Measurements from ENCODE around the gene PRSS36.
"Not testable (repeated sequence)": the region's sequence is repeated elsewhere in the genome, so short reads cannot be mapped to it uniquely, and the experiment has no call there.

The PRSS36 gene

DNA sequence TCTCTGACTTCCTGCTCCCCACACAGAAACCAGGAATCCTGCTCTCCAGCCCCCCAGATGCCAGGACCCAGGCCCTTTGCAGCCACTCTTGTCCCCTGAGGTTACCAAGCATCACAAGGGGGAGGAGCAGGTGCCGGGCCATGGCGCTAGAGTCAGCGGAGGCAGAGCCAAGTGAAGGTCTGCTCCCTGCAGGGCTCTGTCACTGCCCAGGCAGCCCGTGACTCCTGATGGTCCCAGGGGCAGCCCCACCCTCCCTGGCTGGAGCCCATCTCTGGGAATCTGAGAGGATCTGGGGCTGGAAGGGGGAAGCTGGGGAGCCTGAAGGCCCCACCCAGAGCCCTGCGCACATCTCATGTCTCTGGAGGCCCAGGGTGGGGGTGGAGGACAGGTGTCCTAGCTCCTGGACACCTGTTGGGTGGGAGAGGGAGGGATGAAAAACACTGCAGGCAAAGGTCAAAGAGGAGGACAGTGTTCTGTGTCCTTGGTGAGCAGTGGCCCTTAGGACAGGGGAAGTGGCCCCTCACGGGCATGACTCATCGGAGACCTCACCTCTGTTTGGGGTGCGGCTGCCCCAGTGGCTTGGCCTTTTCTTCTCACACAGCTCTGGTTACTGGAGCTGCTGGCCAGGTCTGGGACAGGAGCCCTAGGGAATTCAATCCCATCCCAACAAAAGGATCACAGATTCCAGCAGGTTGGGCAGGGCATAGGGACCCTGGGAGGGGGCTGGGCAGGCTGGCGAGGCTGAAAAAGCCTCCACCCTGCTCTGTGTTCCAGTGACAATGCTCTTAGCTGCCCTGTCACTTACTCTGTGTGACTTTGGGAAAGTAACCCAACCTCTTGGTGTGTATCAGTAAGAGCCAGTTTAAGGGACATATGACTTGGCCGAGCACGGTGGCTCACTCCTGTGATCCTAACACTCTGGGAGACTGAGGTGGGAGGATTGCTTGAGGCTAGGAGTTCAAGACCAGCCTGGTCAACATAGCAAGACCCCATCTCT lies at the start of gene PRSS36:
PRSS36 (minus strand) TSS at position 173 of the 997 bp plus-strand sequence; CDS start at position 142, 31 bp downstream.
- no peak for DNase-seq (ENCODE audit: extremely low spot score)
- CTCF ChIA-PET, result interaction anchor here (1.2 to 2.2 kb wide), 2 partner anchors 8 to 12 kb away, joined by 3 to 10 read pairs; no protein-coding TSS in a partner anchor
- POLR2A ChIA-PET, result interaction anchor here (1.4 kb wide), 1 partner anchor 30 kb away, joined by 7 read pairs; the partner anchor contains the start of gene FUS
- TF ChIP-seq, protein P1, sequence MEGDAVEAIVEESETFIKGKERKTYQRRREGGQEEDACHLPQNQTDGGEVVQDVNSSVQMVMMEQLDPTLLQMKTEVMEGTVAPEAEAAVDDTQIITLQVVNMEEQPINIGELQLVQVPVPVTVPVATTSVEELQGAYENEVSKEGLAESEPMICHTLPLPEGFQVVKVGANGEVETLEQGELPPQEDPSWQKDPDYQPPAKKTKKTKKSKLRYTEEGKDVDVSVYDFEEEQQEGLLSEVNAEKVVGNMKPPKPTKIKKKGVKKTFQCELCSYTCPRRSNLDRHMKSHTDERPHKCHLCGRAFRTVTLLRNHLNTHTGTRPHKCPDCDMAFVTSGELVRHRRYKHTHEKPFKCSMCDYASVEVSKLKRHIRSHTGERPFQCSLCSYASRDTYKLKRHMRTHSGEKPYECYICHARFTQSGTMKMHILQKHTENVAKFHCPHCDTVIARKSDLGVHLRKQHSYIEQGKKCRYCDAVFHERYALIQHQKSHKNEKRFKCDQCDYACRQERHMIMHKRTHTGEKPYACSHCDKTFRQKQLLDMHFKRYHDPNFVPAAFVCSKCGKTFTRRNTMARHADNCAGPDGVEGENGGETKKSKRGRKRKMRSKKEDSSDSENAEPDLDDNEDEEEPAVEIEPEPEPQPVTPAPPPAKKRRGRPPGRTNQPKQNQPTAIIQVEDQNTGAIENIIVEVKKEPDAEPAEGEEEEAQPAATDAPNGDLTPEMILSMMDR (IDR thresholded peaks at IDR 0.05; ENCODE audit: control extremely low read depth, extremely low read depth, low read depth, missing control alignments), result no peak

DNA sequence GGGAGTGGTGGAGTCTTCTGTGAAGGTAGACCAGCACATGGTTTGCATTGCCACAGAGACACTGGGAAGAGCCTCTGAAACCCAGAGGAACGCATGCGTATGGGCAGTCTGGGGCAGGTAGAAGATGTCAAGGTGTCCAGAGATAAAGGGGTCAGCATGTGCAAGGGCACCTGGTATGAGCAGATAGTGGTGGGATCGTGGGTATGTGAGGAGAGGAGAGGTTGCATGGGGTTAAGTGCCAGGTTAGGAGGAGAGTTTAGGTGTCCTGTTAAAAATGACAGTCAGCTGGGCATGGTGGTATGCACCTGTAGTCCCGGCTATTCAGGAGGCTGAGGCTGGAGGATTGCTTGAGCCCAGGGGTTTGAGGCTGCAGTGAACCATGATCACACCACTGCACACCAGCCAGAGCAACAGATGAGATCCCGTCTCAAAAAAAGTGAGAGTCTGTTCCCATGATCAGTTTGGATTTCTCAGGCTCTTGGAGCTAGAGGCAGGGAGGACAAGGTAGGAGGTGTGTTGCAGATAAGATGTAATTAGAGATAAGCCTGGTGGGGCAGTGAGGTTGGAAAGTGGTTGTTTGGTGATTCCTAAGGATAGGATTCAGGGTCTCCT lies 49.7 kb upstream of the PRSS36 start:
- TF ChIP-seq, protein P1 (IDR thresholded peaks at IDR 0.05; ENCODE audit: control extremely low read depth, extremely low read depth, low read depth, missing control alignments), result no peak
- no peak for DNase-seq (ENCODE audit: extremely low spot score)
- ChIA-PET CTCF (interaction anchor here (1.6 kb wide), 1 partner anchor 58 kb away, joined by 3 read pairs; no protein-coding TSS in a partner anchor), POLR2A (interaction anchor here (0.6 to 4.8 kb wide), 3 partner anchors 10 to 19 kb away, joined by 4 to 21 read pairs (median 7); partner anchors contain the start of gene FUS)

DNA sequence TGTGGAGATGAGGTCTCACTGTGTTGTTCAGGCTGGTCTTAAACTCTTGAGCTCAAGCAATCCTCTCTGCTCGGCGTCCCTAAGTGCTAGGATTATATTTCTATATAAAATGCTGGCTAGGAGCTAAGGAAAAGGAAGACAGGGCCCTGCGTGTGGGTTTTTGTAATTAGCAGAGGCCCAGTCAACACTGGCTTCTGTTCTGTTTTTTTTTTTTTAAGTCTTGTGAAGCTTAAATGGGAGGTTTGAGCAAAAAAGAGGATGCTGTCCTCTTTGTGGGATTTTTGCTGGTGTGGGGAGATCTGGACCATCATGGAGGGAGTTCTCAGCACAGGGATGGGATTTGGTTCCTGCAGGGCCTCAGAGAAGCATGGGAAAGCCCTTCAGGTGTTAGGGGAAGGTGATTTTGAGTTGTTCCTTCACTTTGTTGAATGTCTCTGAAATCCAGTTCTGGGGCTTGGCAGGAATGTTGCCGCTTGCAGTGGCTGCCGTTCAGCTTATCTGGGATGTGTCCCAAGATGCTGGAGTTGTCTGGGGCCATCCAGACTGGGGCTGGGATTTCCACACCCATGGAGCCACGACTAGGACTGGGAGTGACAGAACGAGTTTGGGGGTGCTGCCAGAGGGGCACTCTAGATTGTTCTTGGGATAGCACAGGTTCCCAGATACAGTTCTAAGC lies 48.5 kb upstream of the PRSS36 start:
- no peak for DNase-seq (ENCODE audit: extremely low spot score)
- CTCF ChIA-PET, result interaction anchor here (1.1 to 1.6 kb wide), 2 partner anchors 17 to 57 kb away, joined by 3 read pairs; no protein-coding TSS in a partner anchor
- POLR2A ChIA-PET, result interaction anchor here (0.6 to 4.8 kb wide), 4 partner anchors 9 to 18 kb away, joined by 3 to 21 read pairs (median 9); partner anchors contain the start of gene FUS
- TF ChIP-seq, protein P1 (IDR thresholded peaks at IDR 0.05; ENCODE audit: control extremely low read depth, extremely low read depth, low read depth, missing control alignments), result no peak

DNA sequence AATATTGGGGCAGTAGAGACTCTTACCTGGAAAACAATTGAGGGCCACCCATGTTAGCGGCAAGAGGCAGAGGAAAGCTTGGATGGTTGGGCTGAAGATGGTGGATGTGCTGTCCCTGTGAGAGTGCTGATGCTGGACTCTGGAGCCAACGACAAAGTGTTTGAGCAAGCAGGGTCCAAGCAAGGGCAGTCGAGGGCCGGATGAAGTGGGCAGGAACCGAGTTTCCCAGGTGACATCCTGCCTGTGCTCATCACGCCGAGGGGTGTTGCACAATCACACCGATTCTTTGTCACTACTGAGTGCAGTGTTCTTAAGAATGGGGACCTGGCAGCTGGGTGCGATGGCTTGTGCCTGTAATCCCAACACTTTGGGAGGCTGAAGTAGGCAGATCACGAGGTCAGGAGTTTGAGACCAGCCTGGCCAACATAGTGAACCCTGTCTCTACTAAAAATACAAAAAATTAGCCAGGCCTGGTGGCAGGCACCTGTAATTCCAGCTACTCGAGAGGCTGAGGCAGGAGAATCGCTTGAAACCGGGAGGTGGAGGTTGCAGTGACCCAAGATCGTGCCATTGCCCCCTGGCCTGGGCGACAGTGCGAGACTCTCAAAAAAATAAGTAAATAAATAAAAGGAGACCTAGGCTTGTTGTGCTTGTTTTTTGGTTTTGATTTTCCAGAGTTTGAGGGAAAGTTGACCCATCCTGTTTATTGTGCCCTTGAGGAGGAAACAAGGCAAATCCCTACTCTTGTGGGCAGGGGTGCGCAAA lies 46.6 kb upstream of the PRSS36 start:
- TF ChIP-seq, protein P1 (IDR thresholded peaks at IDR 0.05; ENCODE audit: control extremely low read depth, extremely low read depth, low read depth, missing control alignments), result no peak
- no peak for DNase-seq (ENCODE audit: extremely low spot score)
- POLR2A ChIA-PET, result interaction anchor here (0.6 to 2.4 kb wide), 3 partner anchors 13 to 223 kb away, joined by 5 to 6 read pairs (median 5); no protein-coding TSS in a partner anchor
- CTCF ChIA-PET, result interaction anchor here (1.0 kb wide), 1 partner anchor 261 kb away, joined by 3 read pairs; no protein-coding TSS in a partner anchor

DNA sequence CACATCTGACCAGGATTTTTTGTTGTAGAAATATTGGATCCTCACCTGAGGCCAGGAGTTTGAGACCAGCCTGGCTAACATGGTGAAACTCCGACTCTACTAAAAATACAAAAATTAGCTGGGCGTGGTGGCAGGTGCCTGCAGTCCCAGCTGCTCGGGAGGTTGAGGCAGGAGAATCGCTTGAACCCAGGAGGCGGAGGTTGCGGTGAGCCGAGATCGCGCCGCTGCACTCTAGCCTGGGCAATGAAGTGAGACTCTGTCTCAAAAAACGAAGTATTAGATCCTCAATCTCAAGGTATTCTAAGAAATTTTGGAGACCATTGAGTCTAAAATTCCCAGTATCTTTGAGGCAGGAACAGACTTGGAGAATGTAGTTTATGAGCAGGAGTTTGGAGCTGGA lies 46.0 kb upstream of the PRSS36 start:
- POLR2A ChIA-PET, result interaction anchor here (0.6 to 2.4 kb wide), 3 partner anchors 12 to 224 kb away, joined by 5 to 6 read pairs (median 5); no protein-coding TSS in a partner anchor
- DNase-seq (ENCODE audit: extremely low spot score), result not testable (repeated sequence)
- CTCF ChIA-PET, result interaction anchor here (1.0 kb wide), 1 partner anchor 262 kb away, joined by 3 read pairs; no protein-coding TSS in a partner anchor

DNA sequence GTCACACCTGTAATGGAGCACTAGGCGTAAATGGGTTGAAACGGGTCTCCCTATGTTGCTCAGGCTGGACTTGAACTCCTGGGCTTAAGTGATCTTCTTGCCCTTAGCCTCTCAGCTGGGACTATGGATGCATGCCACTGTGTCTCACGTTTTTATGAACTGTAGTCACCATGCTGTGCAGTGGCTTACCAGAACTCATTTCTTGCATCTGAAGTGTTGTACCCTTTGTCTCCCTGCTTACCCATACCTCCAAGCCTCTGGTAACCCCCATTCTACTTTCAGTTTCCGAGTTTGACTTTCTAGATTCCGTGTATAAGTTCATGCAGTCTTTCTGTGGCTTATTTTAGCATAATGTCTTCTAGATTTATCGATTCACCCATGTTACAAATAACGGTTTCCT lies 45.0 kb upstream of the PRSS36 start:
- ChIA-PET CTCF (no interaction called here), POLR2A (interaction anchor here (2.4 kb wide), 1 partner anchor 11 kb away, joined by 6 read pairs; no protein-coding TSS in a partner anchor)
- TF ChIP-seq, protein P1 (IDR thresholded peaks at IDR 0.05; ENCODE audit: control extremely low read depth, extremely low read depth, low read depth, missing control alignments), result no peak
- DNase-seq (ENCODE audit: extremely low spot score), result no peak
